Measurements from ENCODE around the gene VPS50. TPM values are rescaled to one million over a fixed set of nuclear protein-coding genes. Genes with fewer than 3 reads are reported as not detected.

VPS50 gene
- polyA plus RNA-seq, 3 donors = 4.6 to 7.8 (median 5.7) TPM

DNA sequence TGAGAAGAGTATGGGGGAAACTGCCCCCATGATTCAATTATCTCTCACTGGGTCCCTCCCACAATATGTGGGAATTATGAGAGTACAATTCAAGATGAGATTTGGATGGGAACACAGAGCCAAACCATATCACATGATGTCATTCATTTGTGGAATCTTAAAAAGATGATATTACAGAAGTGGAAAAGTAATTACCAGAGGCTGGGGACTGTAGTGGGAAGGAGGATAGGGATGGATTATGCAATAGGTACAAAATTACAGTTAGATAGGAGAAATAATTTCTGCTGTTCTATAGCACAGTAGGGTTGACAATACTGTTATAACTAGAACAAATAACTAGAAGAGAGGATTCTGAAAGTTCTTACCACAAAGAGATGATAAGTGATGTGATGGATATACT lies 141.4 kb downstream of the VPS50 start:
- no peak overlapping the region for H3K27ac ChIP-seq (ENCODE audit: low read depth, low read length)

DNA sequence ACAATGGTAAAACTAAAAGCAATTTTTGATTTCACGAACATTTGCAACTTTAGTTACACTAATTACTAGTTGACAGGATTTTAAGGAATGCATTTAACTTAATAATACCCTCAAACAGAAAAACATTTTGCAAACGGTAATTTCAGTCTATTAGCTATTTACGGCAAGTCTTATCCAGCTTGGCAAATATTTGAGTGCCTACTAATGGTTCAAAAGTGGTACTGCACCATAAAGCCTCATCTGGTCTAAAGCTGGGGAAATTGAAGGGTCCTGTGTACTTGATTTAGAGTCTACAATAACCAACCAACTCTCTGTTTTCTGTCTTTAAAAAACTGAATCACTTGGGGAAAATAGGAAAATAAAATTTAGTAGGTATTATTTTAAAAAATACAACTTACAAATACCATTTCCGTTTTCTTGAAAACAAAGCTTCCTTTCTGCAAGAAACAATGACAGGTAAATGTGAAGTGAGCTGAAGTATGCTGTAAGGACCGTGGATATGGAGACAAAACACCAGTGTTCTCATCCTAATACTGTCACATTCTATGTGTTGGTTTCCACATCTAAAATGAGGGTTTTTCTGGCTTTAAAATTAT lies 142.3 kb downstream of the VPS50 start:
- 29 to 46% (median 44%) methylated on average over 5 of the region's 5 CpGs for WGBS, 3 donors

DNA sequence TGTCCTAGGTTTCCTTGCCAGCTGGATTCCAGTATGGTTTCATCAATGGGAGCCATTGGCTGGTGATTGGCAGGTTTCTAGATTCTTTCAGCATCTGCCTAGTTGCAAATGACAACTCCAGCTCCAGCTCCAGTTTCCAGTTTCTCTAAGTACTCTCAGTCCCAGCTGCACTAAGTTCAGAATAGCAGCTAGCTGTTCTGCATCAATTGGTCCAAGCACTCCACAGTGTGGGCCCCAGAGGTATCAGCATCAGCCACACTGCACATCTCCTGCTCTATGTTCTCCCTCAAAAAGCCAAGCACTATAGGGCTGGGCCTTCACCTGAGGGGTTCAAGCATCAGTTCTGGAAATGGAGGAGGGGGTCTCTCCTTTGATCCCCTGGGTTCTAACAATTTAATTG lies 143.4 kb downstream of the VPS50 start:
- no peak overlapping the region for H3K27ac ChIP-seq (ENCODE audit: low read depth, low read length)

More for the DNA sequence above, 142.3 kb downstream of the VPS50 start:
- H3K27ac ChIP-seq (ENCODE audit: low read depth, low read length) = no peak overlapping the region

DNA sequence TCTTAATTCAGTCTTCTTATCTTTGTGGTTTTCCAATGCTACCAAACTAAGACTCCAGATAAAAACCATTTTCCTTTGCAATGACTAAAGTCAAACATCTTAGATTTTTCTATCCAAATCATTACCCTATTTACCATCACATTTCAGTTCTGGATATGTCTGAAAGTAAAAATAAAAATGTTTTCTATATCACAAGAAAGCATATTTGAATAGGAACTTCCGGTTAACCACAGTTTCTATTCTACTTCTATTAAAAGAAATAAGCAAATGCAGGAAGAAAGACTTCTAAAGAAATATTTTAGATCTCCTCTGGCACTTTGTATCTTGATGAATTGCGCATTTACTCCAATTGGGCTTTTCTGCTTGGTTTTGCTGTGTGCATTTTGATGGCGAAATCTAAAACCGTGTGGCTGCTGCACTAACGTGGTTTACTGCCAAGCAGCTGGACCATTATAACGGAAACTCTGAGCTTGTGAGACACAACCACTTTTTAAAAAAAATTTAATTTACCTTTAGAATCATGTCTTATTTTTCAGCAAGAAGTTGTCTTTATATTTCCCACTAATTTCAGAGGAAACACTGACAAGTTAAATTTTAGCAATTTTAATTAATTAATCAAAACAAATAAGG lies 146.1 kb downstream of the VPS50 start:
- 58 to 69% (median 67%) methylated on average over 6 of the region's 6 CpGs for WGBS, 3 donors
- no peak overlapping the region for H3K27ac ChIP-seq (ENCODE audit: low read depth, low read length)

DNA sequence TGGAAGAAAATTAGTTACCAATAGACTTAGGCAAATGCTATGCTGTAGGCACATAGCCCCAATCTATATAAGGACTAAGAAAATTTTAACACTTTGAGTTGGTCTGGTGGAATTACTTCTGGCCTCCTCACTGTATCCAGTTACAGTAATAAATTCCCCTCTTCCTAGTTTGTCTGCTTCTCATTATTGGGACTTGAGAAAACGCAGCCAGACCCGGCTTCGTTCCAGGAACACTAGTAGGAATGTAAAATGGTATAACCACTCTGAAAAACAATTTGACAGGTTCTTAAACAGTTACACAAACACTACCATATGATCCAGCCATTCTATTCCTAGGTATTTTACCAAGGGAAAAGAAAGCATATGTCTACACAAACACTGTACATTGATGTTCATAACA lies 150.2 kb downstream of the VPS50 start:
- WGBS, 3 donors = 68 to 84% (median 84%) methylated on average over 3 of the region's 3 CpGs
- H3K27ac ChIP-seq (ENCODE audit: low read depth, low read length) = no peak overlapping the region

DNA sequence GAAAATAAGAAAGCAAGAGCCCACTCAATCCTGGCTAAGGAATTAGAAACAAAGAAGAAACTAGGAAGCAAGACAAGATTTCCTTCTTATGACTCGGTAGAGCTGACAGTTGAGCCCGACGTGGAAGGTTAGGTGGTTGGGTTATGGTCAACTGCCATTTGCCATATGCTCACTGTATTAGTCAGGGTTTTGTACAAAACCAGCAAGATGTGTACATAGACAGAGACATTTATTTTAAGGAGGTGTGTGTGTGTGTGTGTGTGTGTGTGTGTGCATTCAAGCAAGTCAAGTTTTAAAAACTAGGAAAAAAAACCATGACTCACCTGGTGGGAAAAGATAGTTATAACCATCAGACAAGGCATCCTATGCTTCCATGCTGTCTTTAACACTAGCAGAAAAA lies 158.5 kb downstream of the VPS50 start:
- H3K27ac ChIP-seq (ENCODE audit: low read depth, low read length) = no peak overlapping the region
- 89 to 95% (median 90%) methylated on average over 3 of the region's 3 CpGs for WGBS, 3 donors

DNA sequence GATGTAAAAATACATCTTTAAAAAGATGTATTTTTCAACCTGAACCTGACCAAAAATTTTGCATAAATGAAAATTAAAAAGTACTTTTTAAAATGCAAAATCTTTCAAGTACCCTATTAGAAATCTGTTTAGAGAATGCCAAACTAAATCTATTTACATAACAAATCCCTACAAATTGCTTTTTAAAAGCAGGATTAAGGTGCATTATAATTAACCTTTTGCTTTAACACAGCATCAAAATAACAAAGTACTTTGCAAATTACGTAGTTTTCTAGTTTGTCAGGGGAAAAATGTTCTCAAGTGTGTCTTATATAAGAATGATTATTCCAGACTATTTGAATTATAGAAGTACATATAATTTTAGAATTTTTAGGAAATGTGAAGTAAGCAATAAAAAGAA lies 160.8 kb downstream of the VPS50 start:
- H3K27ac ChIP-seq (ENCODE audit: low read depth, low read length) = no peak overlapping the region
- WGBS, 3 donors = 82 to 85% (median 83%) methylated on average over 1 of the region's 1 CpG

DNA sequence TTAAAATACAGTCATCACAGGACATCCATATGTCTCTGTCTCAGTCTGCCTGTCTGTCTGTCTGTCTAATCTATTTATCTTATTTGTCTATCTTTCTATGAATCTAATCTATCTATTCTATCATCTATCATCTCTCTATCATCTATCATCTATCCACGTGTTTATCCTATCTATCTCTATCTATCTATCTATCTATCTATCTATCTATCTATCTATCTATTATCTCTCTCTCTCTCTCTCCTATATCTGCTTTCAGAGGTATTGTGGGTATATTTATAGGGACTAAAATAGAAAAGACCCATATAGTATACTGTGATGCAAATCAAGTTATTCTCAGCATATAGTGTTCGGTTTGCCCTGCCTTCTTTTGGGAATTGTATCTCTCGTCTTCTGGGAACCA lies 167.5 kb downstream of the VPS50 start:
- 84 to 86% (median 85%) methylated on average over 3 of the region's 3 CpGs for WGBS, 3 donors
- H3K27ac ChIP-seq (ENCODE audit: low read depth, low read length) = no peak overlapping the region

DNA sequence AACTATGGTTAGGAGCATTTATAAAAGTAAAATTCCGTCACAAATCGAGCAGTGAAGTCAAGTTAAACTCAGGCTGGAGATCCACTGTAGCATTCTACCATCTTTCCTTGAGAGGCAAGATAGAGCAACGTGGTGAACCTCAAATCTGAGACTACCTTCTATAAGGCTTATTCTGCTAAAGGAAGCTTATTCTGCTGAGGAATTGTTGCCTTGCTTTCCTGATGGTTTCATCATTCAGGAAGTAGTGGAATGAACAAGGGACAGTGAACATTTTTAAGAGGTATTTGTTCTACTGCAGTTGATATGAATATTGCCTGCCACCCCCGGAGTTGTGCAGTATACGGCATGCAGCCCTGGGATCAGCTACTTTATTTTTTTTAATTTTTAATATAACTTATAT lies 170.8 kb downstream of the VPS50 start:
- WGBS, 3 donors = 69 to 87% (median 85%) methylated on average over 5 of the region's 5 CpGs
- H3K27ac ChIP-seq (ENCODE audit: low read depth, low read length) = no peak overlapping the region

DNA sequence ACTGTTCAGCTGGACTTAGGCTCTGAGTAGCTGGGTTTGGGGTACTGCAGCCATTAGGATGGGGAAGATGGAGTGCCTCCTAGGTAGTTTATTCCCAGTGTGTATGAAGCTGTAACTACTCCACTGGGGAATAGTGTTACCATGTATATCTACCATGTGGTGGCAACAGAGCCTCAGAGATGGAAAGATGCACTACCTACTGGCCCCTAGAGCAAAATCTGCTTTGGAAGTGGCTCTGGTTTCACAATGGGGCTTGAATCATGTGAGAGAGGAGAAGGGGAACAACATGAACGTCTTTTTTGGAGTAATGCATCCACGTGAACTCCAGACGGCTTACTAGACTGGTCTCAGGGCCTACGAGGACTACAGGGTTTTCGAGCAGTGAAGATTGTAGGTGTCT lies 175.1 kb downstream of the VPS50 start:
- H3K27ac ChIP-seq (ENCODE audit: low read depth, low read length) = no peak overlapping the region
- WGBS, 3 donors = 66 to 84% (median 83%) methylated on average over 5 of the region's 5 CpGs

DNA sequence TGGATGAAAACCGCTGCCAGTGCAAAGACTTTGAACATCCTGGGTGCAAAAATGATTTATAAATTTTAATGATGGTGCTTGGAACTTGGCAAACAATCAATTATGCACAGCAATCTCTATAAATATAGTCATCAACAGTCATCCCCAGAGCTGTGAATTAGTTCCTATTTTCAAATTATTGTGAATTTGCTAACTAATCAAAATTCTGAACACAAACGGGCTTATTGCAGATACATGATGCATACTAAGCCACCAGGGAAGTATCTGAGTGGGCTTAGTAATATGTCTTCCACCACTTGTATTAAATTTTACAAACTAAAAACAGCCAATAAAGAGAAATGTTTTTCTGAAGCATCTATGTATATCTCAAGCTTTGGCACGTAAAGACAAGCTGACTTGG lies 177.2 kb downstream of the VPS50 start:
- H3K27ac ChIP-seq (ENCODE audit: low read depth, low read length) = no peak overlapping the region
- 61 to 71% (median 69%) methylated on average over 3 of the region's 3 CpGs for WGBS, 3 donors

Other genes starting within 250 kb of the VPS50 start
- 1 to 10 TPM; 1.1 to 2.8 (median 1.6) TPM for gene SAMD9, start 114.4 kb upstream of the VPS50 start, polyA plus RNA-seq
- gene SAMD9L, start 84.0 kb upstream of the VPS50 start, polyA plus RNA-seq = 1 to 10 TPM; 2.0 to 8.9 (median 4.9) TPM
- 1 to 10 TPM in 1 of 3 donors, under 1 TPM in 1, not detected in 1; 0.48 to 2.6 TPM for gene HEPACAM2, start 5.9 kb upstream of the VPS50 start, polyA plus RNA-seq